GM23338 (cell line): ENCODE results near the gene KIRREL3. TPM values are rescaled to one million over a fixed set of nuclear protein-coding genes. Genes with fewer than 3 reads are reported as not detected.

ENCODE experiments used
- ATAC-seq: fragments of 200-7000 bp; cut with Tn5 transposase; 3 replicates; pipeline ENCODE4 v1.9.1; 2020
- DNase-seq: peaks from one replicate; pipeline ENCODE4 v3.0.0-alpha.2; 2015; ENCODE audit warnings: low spot score
- H2AFZ ChIP-seq: fragments of 200-600 bp; sonication (generic); 2 replicates; pipeline ENCODE4 v1.8.0; 2016; ENCODE audit warnings: antibody characterized with exemption, mild to moderate bottlenecking, moderate library complexity
- H3F3A ChIP-seq: fragments of 200-600 bp; sonication (generic); replicated peaks from 2 replicates; pipeline ENCODE4 v1.8.0; 2017; ENCODE audit warnings: antibody characterized with exemption, mixed run types, low read depth
- H3K27ac ChIP-seq: fragments of 200-600 bp; sonication (generic); 2 replicates; pipeline ENCODE4 v1.6.1; 2016; ENCODE audit warnings: low read depth
- H3K27me3 ChIP-seq: fragments of 200-600 bp; sonication (generic); 2 replicates; pipeline ENCODE4 v1.8.0; 2016; ENCODE audit warnings: mild to moderate bottlenecking, mixed run types, moderate library complexity; ENCODE audit not compliant: insufficient read depth
- H3K36me3 ChIP-seq: fragments of 200-600 bp; sonication (generic); 2 replicates; pipeline ENCODE4 v1.8.0; 2016; ENCODE audit warnings: mild to moderate bottlenecking; ENCODE audit not compliant: insufficient read depth
- H3K4me1 ChIP-seq: fragments of 200-600 bp; sonication (generic); 2 replicates; pipeline ENCODE4 v1.8.0; 2016; ENCODE audit warnings: mild to moderate bottlenecking, moderate library complexity; ENCODE audit not compliant: insufficient read depth
- H3K4me2 ChIP-seq: fragments of 200-600 bp; sonication (generic); 2 replicates; pipeline ENCODE4 v1.7.1; 2017; ENCODE audit warnings: mixed run types
- H3K4me3 ChIP-seq: fragments of 200-600 bp; sonication (generic); 2 replicates; pipeline ENCODE4 v1.6.1; 2016; ENCODE audit warnings: mixed run types
- H3K79me2 ChIP-seq: fragments of 200-600 bp; sonication (generic); replicated peaks from 2 replicates; pipeline ENCODE4 v1.8.0; 2017; ENCODE audit warnings: mild to moderate bottlenecking; ENCODE audit not compliant: insufficient read depth
- H3K9me2 ChIP-seq: fragments of 200-600 bp; sonication (generic); 2 replicates; pipeline ENCODE4 v1.8.0; 2017; ENCODE audit not compliant: insufficient read depth
- H4K20me1 ChIP-seq: fragments of 200-600 bp; sonication (generic); replicated peaks from 2 replicates; pipeline ENCODE4 v1.8.0; 2017; ENCODE audit warnings: mild to moderate bottlenecking; ENCODE audit not compliant: insufficient read depth
- H3K27ac Mint-ChIP-seq: 2 replicates; pipeline ENCODE4 v1.8.0; 2020; ENCODE audit warnings: inconsistent platforms, mild to moderate bottlenecking, moderate library complexity, mixed read lengths
- H3K27me3 Mint-ChIP-seq: 3 replicates; pipeline ENCODE4 v1.8.0; 2022; ENCODE audit warnings: low read depth, mild to moderate bottlenecking, moderate library complexity, mixed read lengths, inconsistent platforms; ENCODE audit not compliant: insufficient read depth, poor library complexity
- H3K36me3 Mint-ChIP-seq: 3 replicates; pipeline ENCODE4 v1.8.0; 2021; ENCODE audit warnings: low read depth, mild to moderate bottlenecking, inconsistent platforms, moderate library complexity, mixed read lengths
- H3K4me1 Mint-ChIP-seq: 3 replicates; pipeline ENCODE4 v1.8.0; 2020; ENCODE audit warnings: mild to moderate bottlenecking, inconsistent platforms, mixed read lengths
- H3K4me3 Mint-ChIP-seq: 3 replicates; pipeline ENCODE4 v1.8.0; 2021; ENCODE audit warnings: moderate library complexity, mild to moderate bottlenecking, inconsistent platforms, mixed read lengths
- H3K9me3 Mint-ChIP-seq: 3 replicates; pipeline ENCODE4 v1.8.0; 2020; ENCODE audit warnings: moderate library complexity, mild to moderate bottlenecking, inconsistent platforms, mixed read lengths
- CTCF ChIP-seq, 2 experiments: fragments of 200-600 bp in 1 of 2; sonication (generic) in 1 of 2; conservative IDR thresholded peaks; 2 replicates each; pipeline versions ENCODE4 v1.5.1 to v1.6.1; 2016 to 2017; ENCODE audit warnings: antibody characterized with exemption in 2 of 2, low read depth in 2 of 2, mild to moderate bottlenecking in 2 of 2, moderate library complexity in 1 of 2
- ETS1 ChIP-seq: IDR thresholded peaks from 2 replicates; pipeline ENCODE4 v1.6.1; 2016; ENCODE audit warnings: antibody characterized with exemption
- REST ChIP-seq: IDR thresholded peaks from one replicate; pipeline ENCODE4 v1.6.1; 2018; ENCODE audit warnings: antibody characterized with exemption; ENCODE audit not compliant: unreplicated experiment
- ZNF114 ChIP-seq: fragments of 250-450 bp; sonication (Bioruptor Pico); IDR thresholded peaks from 2 replicates; pipeline ENCODE4 v1.5.0; 2020; ENCODE audit warnings: mild to moderate bottlenecking, moderate library complexity
- polyA plus RNA-seq: library from polyadenylated mRNA; unstranded; fragments of >200 nt; fragmentation: Nextera tagmentation; extraction: Ambion mirVana; gene quantifications from 2 replicates; pipeline ENCODE4 v1.2.1, GENCODE V29; 2016
- total RNA-seq: library from RNA; depleted of rRNA; stranded (reverse); fragments of >200 nt; shearing (Covaris generic); gene quantifications from 2 replicates; pipeline ENCODE4 v1.2.3, GENCODE V29; 2014

Gene KIRREL3
- total and polyA plus RNA-seq, 2 experiments from 2014 or later: 0.13 to 1.5 TPM

GRCh38 chr11:126914941-126915340 is 85.6 kb downstream of the KIRREL3 start (continued):
- TF ChIP-seq CTCF (conservative IDR thresholded peaks at IDR 0.05; ENCODE audit: low read depth in 2 of 2): no peak
- no peak for TF ChIP-seq REST
- TF ChIP-seq ETS1: no peak
- TF ChIP-seq ZNF114: no peak

- H3K4me3 Mint-ChIP-seq: no peak overlapping the region
- DNase-seq: no peak
Measured at GRCh38 chr11:126914166-126914565, 86.4 kb downstream of the KIRREL3 start.

More at GRCh38 chr11:126914166-126914565, 86.4 kb downstream of the KIRREL3 start:
- no peaks in the 10 kb centered on the region for H3F3A ChIP-seq
- no peak overlapping the region for H3K4me2 ChIP-seq
- H3K4me1 Mint-ChIP-seq: peaks cover 9% of the 10 kb centered on the region
- H3K27ac Mint-ChIP-seq: no peak overlapping the region
- peaks cover 5% of the 10 kb centered on the region; the same call in 1 of the 2 replicates for H3K9me2 ChIP-seq
- no peak overlapping the region for H3K27ac ChIP-seq
- H3K4me1 ChIP-seq: no peaks in the 10 kb centered on the region
- no peaks in the 10 kb centered on the region for H3K79me2 ChIP-seq
- H3K27me3 Mint-ChIP-seq: no peaks in the 10 kb centered on the region
- no peaks in the 10 kb centered on the region for H3K36me3 ChIP-seq
- peaks cover 2% of the 10 kb centered on the region; the same call in 1 of the 3 replicates for H3K9me3 Mint-ChIP-seq
- H3K4me3 ChIP-seq: no peak overlapping the region
- no peaks in the 10 kb centered on the region; the same call in 2 of the 3 replicates for H3K36me3 Mint-ChIP-seq
- H2AFZ ChIP-seq: no peak overlapping the region
- H3K27me3 ChIP-seq: no peaks in the 10 kb centered on the region
- H4K20me1 ChIP-seq: no peaks in the 10 kb centered on the region
- ATAC-seq: no peak
- TF ChIP-seq ETS1 (no peak), ZNF114 (no peak), REST (no peak), CTCF (conservative IDR thresholded peaks at IDR 0.05; ENCODE audit: low read depth in 2 of 2) (no peak)
